ENCODE data around the gene KCNAB2.

DNA sequence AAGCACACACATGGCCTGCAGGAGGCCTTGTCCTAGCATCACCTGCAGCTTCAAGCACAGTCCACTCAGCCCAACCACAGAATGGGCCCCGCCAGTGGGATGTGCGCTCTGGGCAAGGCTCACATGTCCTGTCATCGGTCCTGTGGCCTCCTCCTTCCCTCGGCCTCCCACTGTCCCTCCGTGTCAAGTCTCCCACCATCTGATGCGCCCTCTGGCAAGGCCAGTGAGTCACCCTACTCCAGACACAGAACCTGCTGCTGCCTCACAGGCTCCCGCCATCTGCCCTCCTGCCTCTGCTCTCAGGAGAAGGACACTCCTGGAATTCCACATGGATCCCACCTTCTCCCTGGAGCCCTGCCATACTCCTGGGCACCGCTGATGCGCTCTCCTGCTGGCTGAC is 14.2 kb downstream of the KCNAB2 start:
- TF ChIP-seq, protein P1, sequence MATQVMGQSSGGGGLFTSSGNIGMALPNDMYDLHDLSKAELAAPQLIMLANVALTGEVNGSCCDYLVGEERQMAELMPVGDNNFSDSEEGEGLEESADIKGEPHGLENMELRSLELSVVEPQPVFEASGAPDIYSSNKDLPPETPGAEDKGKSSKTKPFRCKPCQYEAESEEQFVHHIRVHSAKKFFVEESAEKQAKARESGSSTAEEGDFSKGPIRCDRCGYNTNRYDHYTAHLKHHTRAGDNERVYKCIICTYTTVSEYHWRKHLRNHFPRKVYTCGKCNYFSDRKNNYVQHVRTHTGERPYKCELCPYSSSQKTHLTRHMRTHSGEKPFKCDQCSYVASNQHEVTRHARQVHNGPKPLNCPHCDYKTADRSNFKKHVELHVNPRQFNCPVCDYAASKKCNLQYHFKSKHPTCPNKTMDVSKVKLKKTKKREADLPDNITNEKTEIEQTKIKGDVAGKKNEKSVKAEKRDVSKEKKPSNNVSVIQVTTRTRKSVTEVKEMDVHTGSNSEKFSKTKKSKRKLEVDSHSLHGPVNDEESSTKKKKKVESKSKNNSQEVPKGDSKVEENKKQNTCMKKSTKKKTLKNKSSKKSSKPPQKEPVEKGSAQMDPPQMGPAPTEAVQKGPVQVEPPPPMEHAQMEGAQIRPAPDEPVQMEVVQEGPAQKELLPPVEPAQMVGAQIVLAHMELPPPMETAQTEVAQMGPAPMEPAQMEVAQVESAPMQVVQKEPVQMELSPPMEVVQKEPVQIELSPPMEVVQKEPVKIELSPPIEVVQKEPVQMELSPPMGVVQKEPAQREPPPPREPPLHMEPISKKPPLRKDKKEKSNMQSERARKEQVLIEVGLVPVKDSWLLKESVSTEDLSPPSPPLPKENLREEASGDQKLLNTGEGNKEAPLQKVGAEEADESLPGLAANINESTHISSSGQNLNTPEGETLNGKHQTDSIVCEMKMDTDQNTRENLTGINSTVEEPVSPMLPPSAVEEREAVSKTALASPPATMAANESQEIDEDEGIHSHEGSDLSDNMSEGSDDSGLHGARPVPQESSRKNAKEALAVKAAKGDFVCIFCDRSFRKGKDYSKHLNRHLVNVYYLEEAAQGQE (IDR thresholded peaks at IDR 0.05; ENCODE audit: low read depth, low read length) = no peak
- TF ChIP-seq, protein P2, sequence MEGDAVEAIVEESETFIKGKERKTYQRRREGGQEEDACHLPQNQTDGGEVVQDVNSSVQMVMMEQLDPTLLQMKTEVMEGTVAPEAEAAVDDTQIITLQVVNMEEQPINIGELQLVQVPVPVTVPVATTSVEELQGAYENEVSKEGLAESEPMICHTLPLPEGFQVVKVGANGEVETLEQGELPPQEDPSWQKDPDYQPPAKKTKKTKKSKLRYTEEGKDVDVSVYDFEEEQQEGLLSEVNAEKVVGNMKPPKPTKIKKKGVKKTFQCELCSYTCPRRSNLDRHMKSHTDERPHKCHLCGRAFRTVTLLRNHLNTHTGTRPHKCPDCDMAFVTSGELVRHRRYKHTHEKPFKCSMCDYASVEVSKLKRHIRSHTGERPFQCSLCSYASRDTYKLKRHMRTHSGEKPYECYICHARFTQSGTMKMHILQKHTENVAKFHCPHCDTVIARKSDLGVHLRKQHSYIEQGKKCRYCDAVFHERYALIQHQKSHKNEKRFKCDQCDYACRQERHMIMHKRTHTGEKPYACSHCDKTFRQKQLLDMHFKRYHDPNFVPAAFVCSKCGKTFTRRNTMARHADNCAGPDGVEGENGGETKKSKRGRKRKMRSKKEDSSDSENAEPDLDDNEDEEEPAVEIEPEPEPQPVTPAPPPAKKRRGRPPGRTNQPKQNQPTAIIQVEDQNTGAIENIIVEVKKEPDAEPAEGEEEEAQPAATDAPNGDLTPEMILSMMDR (IDR thresholded peaks at IDR 0.05) = no peak
- TF ChIP-seq POLR2AphosphoS5 (IDR thresholded peaks at IDR 0.05; ENCODE audit: low read depth, low read length) (no peak), YY1 (IDR thresholded peaks at IDR 0.05; ENCODE audit: low read depth) (no peak), SMC3 (IDR thresholded peaks at IDR 0.05; ENCODE audit: low read depth, low read length) (no peak)
